ENCODE measurements around the gene TMEM44. TPM values are rescaled to one million over a fixed set of nuclear protein-coding genes. Genes with fewer than 3 reads are reported as not detected.

TMEM44 gene
- total and polyA plus RNA-seq, 2 donors (not counting 3 experiments of a cell fraction or from before 2014, with no cell fraction given), result 93.8 to 125 TPM

DNA sequence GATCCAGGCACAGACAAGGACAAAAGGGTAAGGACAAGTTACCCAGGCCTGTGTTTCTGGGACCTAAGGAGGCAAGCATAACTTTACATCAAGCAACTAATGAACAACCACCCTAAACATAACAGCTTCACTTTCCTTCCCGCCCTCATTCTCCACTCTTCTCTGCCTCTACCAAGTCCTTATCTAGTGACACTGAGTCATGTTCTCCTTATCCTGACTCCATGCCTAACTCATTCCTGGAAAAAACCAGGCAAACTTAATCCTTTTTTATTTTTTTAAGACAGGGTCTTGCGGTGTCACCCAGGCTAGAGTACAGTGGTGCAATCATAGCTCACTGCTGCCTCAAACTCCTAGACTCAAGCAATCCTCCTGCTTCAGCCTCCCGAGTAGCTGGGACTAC is 44.5 kb downstream of the TMEM44 start:
- Histone ChIP-seq H3K9ac (replicated peaks; ENCODE audit: extremely low read depth, insufficient read depth, low read length) (no peak overlapping the region), H3K36me3 (ENCODE audit: control insufficient read depth in 2 of 2, extremely low read depth in 1 of 2, insufficient read depth in 2 of 2, low read length in 2 of 2) (peaks cover 0 to 21% of the 10 kb centered on the region in 2 experiments), H3K4me3 (replicated peaks in 1 of 3; ENCODE audit: insufficient read depth in 1 of 3, low read depth in 1 of 3, low read length in 3 of 3) (no peak overlapping the region), H3K4me1 (ENCODE audit: control insufficient read depth, extremely low read depth, insufficient read depth, low read length) (peaks cover 48% of the 10 kb centered on the region), H3K9me1 (replicated peaks; ENCODE audit: control insufficient read depth, extremely low read depth, insufficient read depth, low read length) (no peaks in the 10 kb centered on the region), H2AFZ (ENCODE audit: low read depth, low read length) (no peak overlapping the region), H4K20me1 (replicated peaks; ENCODE audit: control insufficient read depth, extremely low read depth, insufficient read depth, low read length) (no peaks in the 10 kb centered on the region), H3K27ac (ENCODE audit: insufficient read depth, low read depth, low read length) (peak overlapping the region; percentile 81), H3K79me2 (ENCODE audit: control insufficient read depth, insufficient read depth, low read length) (peaks cover 13% of the 10 kb centered on the region), H3K4me2 (ENCODE audit: insufficient read depth, low read length) (no peak overlapping the region), H3K27me3 (ENCODE audit: control insufficient read depth in 2 of 2, insufficient read depth in 2 of 2, low read length in 2 of 2) (no peaks in the 10 kb centered on the region), H3K9me3 (replicated peaks; ENCODE audit: control insufficient read depth, insufficient read depth, low read length) (no peaks in the 10 kb centered on the region)
- intact Hi-C loops (cut with micrococcal nuclease), result no loop called here
- no TSS peak for BruUV-seq (replicated peaks)
- peak; percentile 46 for DNase-seq (ENCODE audit: low read depth, low spot score)
- FAIRE-seq, result peak; percentile 28
- ChIA-PET CTCF (interaction anchor here (1.5 to 5.1 kb wide), 3 partner anchors 15 to 255 kb away, joined by 10 to 37 read pairs (median 11); no protein-coding TSS in a partner anchor), POLR2A (no interaction called here)
- TF ChIP-seq GATA2 (IDR thresholded peaks at IDR 0.05; ENCODE audit: insufficient read depth, insufficient read length, low read depth, low read length) (peak; percentile 11), JUN (IDR thresholded peaks at IDR 0.05; ENCODE audit: borderline replicate concordance, insufficient read depth, insufficient read length, low read depth) (no peak), FOS (IDR thresholded peaks at IDR 0.05; ENCODE audit: borderline replicate concordance, insufficient read depth, low read length) (peak; percentile 28)
- dilution Hi-C loops (cut with MboI; ENCODE audit: extremely low pct_ligation_motif_present, low sequenced_read_pairs), result no loop called here

DNA sequence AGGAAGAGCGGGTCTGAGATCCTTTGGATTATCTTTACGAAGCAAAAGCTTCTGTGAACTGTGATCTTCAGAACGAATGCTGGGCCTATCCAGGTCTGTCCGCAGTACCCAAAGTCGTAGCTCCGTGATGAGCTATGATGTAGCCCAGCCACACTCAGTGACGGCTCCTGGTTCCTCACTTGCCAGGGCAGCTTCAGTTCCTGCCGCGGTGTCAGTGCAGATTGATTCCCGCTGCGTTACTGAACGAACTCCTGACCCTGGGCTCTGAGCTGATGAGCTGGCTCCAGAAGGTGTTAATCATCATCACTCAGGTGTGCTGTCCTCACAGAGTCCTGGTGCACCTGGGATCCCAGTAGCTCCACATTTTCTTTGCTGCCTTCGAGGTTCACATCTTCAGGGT is 45.0 kb downstream of the TMEM44 start:
- CTCF ChIA-PET, result interaction anchor here (1.5 to 5.1 kb wide), 3 partner anchors 14 to 255 kb away, joined by 10 to 37 read pairs (median 11); no protein-coding TSS in a partner anchor
- no TSS peak for BruUV-seq (replicated peaks)
- peaks cover 13% of the 10 kb centered on the region for H3K79me2 ChIP-seq (ENCODE audit: control insufficient read depth, insufficient read depth, low read length)
- DNase-seq (ENCODE audit: low read depth, low spot score), result no peak
- no peaks in the 10 kb centered on the region for H3K27me3 ChIP-seq (ENCODE audit: control insufficient read depth in 2 of 2, insufficient read depth in 2 of 2, low read length in 2 of 2)
- H3K4me3 ChIP-seq (replicated peaks in 1 of 3; ENCODE audit: insufficient read depth in 1 of 3, low read depth in 1 of 3, low read length in 3 of 3), result no peak overlapping the region
- no peaks in the 10 kb centered on the region for H3K9me1 ChIP-seq (replicated peaks; ENCODE audit: control insufficient read depth, extremely low read depth, insufficient read depth, low read length)
- intact Hi-C loops (cut with micrococcal nuclease) (no loop called here), dilution Hi-C loops (cut with MboI; ENCODE audit: extremely low pct_ligation_motif_present, low sequenced_read_pairs) (no loop called here)
- H3K4me1 ChIP-seq (ENCODE audit: control insufficient read depth, extremely low read depth, insufficient read depth, low read length), result peaks cover 44% of the 10 kb centered on the region
- no peak overlapping the region for H2AFZ ChIP-seq (ENCODE audit: low read depth, low read length)
- no peak overlapping the region for H3K9ac ChIP-seq (replicated peaks; ENCODE audit: extremely low read depth, insufficient read depth, low read length)
- H3K36me3 ChIP-seq (ENCODE audit: control insufficient read depth in 2 of 2, extremely low read depth in 1 of 2, insufficient read depth in 2 of 2, low read length in 2 of 2), result peaks cover 0 to 21% of the 10 kb centered on the region in 2 experiments
- POLR2A ChIA-PET, result no interaction called here
- no peak overlapping the region for H3K4me2 ChIP-seq (ENCODE audit: insufficient read depth, low read length)
- no peak for FAIRE-seq
- H4K20me1 ChIP-seq (replicated peaks; ENCODE audit: control insufficient read depth, extremely low read depth, insufficient read depth, low read length), result no peaks in the 10 kb centered on the region
- peak overlapping the region; percentile 81 for H3K27ac ChIP-seq (ENCODE audit: insufficient read depth, low read depth, low read length)
- H3K9me3 ChIP-seq (replicated peaks; ENCODE audit: control insufficient read depth, insufficient read depth, low read length), result no peaks in the 10 kb centered on the region
- TF ChIP-seq POLR2A (IDR thresholded peaks at IDR 0.05; ENCODE audit: low read depth, low read length) (no peak), MYC (IDR thresholded peaks at IDR 0.05; ENCODE audit: low read depth, low read length) (no peak), EZH2 (IDR thresholded peaks at IDR 0.05; ENCODE audit: borderline replicate concordance, low read depth, low read length, severe bottlenecking) (no peak), JUN (IDR thresholded peaks at IDR 0.05; ENCODE audit: borderline replicate concordance, insufficient read depth, insufficient read length, low read depth) (no peak), FOS (IDR thresholded peaks at IDR 0.05; ENCODE audit: borderline replicate concordance, insufficient read depth, low read length) (no peak), POLR2AphosphoS5 (IDR thresholded peaks at IDR 0.05; ENCODE audit: insufficient read depth, low read depth, low read length) (no peak), GATA2 (IDR thresholded peaks at IDR 0.05; ENCODE audit: insufficient read depth, insufficient read length, low read depth, low read length) (no peak)
- TF ChIP-seq, protein P1, sequence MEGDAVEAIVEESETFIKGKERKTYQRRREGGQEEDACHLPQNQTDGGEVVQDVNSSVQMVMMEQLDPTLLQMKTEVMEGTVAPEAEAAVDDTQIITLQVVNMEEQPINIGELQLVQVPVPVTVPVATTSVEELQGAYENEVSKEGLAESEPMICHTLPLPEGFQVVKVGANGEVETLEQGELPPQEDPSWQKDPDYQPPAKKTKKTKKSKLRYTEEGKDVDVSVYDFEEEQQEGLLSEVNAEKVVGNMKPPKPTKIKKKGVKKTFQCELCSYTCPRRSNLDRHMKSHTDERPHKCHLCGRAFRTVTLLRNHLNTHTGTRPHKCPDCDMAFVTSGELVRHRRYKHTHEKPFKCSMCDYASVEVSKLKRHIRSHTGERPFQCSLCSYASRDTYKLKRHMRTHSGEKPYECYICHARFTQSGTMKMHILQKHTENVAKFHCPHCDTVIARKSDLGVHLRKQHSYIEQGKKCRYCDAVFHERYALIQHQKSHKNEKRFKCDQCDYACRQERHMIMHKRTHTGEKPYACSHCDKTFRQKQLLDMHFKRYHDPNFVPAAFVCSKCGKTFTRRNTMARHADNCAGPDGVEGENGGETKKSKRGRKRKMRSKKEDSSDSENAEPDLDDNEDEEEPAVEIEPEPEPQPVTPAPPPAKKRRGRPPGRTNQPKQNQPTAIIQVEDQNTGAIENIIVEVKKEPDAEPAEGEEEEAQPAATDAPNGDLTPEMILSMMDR (IDR thresholded peaks at IDR 0.05; ENCODE audit: extremely low read depth in 1 of 2, insufficient read depth in 1 of 2, low read depth in 1 of 2, low read length in 2 of 2), result no peak
- TF ChIP-seq, protein P2, sequence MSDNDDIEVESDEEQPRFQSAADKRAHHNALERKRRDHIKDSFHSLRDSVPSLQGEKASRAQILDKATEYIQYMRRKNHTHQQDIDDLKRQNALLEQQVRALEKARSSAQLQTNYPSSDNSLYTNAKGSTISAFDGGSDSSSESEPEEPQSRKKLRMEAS (IDR thresholded peaks at IDR 0.05; ENCODE audit: insufficient read depth, insufficient read length), result no peak
